GM15510 (cell line): ENCODE data around the gene GYG2.

Experiments
- POLR2A ChIP-seq: IDR thresholded peaks from 3 replicates; pipeline ENCODE4 v1.6.1; 2011; ENCODE audit warnings: borderline replicate concordance; ENCODE audit not compliant: insufficient read length; ENCODE audit errors: extremely low read depth

Gene GYG2

DNA sequence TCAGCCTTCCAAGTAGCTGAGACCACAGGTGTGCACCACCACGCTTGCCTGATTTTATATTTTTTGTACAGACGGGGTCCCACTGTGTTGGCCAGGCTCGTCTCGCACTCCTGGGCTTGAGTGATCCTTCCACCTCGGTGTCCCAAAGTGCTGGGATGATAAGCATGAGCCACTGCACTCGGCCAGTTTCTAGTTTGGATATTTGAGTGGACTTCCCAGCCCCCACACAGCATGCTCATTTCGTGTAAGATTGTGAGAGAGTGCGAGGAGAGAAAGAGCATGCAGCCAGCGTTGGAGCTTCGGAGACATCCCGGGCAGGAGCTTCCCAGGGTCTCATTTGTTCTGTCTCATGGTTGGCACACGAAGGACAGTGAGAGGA, 68.6 kb downstream of the GYG2 start:
- no peak for TF ChIP-seq POLR2A

DNA sequence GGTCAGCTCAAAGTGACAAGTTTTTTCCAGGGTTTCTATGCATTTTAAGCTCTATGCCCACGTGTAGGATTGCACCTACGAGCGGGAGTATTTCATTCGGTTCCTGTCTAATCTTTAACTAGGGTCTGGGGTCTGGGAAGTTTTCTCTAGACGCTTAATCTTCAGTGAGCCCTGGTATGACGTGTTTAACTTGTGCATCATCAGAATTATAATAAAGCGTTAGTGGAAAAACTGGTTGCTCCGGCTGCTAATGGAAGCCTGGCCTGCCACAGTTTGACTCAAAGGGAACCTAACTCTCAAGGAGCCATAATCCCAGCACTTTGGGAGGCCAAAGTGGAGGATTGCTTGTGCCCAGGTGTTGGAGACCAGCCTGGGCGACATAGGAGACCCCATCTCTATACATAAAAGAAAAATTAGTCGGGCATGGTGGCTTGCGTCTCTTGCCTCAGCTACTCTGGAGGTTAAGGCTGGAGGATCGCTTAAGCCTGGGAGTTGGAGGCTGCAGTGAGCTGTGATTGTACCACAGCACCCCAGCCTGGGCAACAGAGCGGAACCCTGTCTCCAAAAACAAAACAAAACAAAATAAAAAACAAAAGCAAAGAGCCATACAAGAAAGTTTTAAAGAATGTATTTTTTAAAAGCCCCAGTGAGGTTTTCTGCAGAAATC, 70.2 kb downstream of the GYG2 start:
- no peak for TF ChIP-seq POLR2A

DNA sequence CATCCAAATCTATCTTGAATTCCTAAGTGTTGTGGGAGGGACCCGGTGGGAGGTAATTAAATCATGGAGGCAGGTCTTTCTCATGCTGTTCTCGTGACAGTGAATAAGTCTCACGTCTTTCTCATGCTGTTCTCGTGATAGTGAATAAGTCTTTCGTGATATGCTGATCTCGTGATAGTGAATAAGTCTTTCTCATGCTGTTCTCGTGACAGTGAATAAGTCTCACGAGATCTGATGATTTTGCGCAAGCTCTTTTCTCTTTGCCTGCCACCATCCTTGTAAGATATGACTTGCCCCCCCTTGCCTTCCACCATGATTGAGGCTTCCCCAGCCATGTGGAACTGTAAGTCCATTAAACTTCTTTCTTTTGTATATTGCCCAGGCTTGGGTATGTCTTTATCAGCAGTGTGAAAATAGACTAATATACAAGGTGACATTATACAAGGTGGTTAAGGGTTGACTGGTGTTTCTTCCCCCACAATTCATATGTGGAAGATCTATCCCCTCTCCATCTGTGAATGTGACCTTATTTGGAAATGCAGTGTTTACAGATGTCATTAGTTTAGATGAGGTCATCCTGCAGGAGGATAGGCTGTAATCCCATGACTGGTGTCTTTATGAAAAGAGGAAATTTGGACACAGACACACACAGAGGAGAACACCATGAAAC, 72.8 kb downstream of the GYG2 start:
- TF ChIP-seq POLR2A, result no peak

DNA sequence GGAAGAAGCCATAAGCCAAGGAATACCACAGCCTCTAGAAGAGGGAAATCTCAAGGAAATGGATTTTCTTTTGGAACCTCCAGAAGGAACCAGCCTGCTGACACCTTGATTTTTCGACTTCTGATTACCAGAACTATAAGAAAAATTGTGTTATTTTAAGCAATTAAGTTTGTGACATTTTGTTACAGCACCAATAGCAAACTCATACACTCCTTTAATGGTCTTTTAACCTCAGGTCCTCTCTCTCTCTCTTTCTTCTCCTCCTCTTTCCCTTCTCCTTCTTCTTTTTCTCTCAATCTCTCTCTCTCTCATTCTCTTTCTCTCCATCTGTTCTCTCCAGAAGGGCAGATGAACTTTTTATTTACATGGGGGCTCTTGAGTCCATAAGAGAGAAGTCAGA, 74.1 kb downstream of the GYG2 start:
- TF ChIP-seq POLR2A, result no peak

DNA sequence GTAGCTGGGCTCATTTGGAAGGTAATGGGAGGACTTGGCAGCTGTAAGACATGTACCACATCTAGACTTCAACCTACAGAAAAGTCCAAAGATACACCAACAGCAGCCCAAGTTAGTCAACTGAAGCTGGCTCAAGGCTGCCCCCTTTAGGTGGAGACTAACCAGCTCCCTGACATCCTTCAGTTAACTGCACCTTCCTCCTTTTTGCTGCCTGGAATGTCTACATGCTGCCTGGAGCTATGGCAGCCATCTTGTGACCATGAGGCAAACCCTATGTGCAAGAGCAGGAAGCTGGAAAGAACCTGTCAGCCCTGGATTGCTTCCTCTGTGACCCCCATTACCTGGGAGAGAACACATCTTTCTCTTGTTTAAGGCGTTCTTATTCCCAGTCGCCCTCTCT, 74.6 kb downstream of the GYG2 start:
- no peak for TF ChIP-seq POLR2A

DNA sequence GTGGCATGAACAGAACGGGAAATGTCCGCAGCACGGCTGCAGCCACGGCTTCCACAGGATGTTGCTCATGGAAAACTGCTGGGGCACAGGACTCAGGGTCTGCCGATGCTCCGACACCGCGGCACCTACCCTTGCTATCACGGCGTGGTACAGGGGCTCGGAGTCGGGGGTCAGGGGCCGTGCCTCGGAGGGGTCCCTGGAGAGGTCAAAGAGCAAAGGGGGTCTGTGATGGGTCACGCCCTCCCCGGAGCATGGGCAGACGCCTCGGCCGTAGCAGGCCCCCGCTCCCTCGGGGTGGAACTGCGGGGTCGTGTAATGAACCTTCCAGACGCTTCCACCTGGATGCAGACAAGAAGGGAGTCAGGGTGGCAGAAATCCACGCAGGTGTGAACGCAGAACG, 78.6 kb downstream of the GYG2 start:
- TF ChIP-seq POLR2A, result no peak

DNA sequence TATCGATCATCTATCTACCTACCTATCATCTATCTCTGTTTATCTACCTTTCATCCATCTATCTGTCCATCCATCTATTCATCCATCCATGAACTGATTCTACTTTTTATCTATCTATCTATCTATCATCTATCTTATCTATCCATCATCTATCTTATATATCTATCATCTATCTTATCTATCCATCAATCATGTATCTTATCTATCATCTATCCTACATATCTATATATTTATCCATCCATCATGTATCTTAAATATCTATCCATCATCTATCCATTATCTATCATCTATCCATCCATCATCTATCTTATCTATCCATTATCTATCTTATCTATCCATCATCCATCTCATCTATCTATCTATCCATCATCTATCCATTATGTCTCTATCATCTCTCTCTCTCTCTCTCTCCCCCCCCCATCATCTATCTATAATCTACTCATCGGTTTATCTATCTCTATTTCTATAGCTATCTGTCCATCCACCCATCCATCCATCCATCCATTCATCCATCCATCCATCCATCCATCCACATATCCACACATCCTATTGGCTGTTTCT, 79.5 kb downstream of the GYG2 start:
- no peak for TF ChIP-seq POLR2A

DNA sequence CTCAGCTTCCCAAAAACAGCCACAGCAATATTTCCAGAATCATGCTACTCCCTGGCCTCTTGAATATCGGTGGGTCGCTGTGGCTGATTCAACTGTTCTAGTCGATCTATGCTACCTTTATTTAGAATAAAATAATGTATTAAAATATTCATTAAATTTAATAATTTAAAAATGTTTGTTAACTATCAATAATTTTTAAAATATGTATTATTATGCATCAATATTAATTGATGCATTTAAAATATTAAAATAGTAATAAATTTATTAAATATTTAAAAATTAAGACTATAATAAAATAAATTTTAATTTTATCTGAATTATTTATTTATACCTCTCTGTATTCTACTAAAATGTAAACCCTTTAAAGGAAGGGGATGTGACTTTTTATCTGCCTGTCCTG, 81.4 kb downstream of the GYG2 start:
- no peak for TF ChIP-seq POLR2A

DNA sequence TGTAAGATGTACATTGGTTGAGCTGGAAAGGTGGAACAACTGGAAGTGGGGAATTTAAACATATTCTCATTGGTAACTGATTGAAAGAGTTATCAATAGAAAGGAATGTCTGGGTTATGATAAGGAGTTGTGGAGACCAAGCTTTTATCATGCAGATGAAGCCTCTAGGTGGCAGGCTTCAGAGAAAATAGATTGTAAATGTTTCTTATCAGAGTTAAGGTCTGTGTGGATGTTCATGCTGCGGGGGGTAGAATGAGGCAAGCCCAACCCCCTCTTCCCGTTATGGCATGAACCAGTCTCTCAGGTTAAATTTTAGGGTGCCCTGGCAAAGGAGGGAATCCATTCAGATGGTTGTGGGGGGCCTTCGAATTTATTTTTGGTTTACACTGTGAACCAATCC, 84.4 kb downstream of the GYG2 start:
- no peak for TF ChIP-seq POLR2A

DNA sequence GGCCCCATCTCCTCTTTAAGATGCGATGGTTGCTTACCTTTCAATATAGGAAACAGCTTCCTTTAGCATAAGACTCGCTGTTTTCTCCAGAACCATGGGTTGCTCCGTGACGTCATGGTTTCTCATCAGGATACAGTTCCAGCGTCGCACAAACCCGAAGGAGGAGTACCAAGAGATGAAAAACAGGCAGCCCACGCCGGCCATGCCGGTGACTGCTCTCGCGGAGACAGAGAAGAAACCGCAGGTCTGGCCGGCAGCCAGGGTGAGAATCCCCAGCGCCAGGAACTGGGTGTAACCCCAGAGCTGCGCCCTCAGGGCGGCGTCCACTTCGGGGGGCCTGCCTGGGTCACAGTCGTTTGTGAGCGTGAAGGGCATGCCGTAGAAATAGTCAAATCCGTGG, 89.0 kb downstream of the GYG2 start:
- no peak for TF ChIP-seq POLR2A

DNA sequence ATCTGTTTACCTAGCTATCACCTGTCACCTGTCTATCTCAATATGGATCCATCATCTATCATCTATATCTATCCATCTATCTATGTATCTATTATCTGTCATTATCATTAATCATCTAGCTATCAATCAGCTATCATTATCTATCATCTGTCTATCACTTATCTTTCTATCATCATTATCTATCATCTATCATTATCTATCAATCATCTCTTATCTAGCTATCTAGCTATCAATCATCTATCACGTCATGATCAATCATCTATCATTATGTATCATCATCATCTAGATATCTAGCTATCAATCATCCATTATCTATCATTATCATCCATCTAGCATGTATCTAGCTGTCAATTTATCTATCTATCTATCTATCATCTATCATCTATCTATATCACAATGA, 92.5 kb downstream of the GYG2 start:
- TF ChIP-seq POLR2A, result no peak

DNA sequence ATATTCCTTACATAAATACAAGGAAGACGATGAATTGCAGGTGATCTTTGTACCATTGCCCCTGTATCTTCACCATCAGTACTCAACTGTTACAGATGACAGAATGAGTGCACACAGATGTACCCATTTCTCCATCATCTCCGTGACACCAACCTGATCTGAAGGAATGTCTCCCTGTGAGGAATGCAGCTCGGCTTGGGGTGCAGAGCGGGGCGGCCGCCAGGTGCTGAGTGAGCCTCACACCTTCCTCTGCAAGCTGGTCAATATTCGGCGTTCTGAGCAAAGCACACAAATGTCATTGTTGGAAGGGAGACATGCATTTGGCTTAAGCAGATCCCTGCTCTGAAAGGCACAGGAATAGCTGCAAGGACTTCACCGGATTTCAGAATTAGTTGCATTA, 93.0 kb downstream of the GYG2 start:
- TF ChIP-seq POLR2A, result no peak

DNA sequence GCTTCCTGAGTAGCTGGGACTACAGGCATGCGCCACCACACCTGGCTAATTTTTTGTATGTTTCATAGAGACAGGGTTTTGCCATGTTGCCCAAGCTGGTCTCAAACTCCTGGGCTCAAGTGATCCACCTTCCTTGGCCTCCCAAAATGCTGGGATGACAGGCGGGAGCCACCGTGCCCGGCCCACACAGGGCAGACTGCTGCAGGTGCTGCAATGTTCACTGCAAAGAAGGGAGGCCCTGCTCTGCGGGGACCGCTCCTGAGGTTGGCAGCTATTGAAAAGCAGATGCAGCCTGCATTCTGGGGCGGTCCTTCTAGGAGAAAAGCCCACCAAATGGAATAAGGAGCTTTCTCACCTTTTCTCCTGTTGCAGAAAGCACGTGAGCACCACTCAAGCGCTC, 95.4 kb downstream of the GYG2 start:
- no peak for TF ChIP-seq POLR2A

DNA sequence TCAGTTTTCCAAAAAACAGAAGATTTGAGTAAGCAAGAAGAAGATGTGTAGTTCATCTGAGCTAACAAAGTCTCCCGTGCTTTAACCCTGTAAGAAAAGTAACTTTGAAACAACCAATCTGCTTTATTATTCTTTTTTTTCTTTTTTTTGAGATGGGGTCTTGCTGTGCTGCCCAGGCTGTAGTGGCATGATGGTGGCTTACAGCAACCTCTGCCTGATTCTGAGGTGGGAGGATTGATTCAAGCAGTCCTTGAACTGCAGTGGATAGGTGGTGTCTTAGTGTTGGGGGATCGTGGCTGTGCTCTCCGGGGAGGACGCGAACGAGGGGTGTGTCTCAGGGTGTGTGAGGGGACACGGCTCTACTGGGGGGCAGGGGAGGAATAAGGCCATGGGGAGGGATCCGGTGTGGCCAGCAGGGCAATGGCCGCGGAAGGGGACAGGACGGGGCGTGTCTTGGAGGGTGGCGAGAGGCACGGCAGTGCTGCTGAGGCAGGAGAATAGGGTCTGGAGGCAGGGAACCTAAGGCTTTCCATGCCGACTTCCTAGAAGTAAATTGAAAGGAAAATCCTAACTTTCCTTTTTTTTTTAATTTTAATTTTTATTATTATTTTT, 98.0 kb downstream of the GYG2 start:
- no peak for TF ChIP-seq POLR2A

DNA sequence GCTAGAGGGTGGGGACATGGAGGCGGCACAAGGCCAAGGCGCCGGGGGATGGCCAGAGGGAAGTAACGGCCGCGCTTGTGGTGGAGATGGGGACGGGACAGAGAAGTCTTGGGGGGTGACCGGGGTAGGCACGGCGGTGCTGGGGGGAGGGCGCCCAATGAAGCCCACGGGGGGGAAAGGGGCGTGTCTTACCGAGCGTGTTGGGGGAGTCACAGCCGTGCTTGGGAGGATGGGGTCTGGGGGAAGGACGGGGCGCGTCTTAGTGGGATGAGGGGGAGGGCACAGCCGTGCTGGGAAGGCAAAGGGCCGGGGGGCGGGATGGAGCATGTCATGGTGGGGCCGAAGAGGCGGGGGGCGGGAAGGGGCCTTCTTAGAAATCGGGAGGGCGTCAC, 99.5 kb downstream of the GYG2 start:
- no peak for TF ChIP-seq POLR2A
